ENCODE results near the gene SYNJ1.
"Not testable (repeated sequence)": the region's sequence is repeated elsewhere in the genome, so short reads cannot be mapped to it uniquely, and the experiment has no call there.

SYNJ1 gene

DNA sequence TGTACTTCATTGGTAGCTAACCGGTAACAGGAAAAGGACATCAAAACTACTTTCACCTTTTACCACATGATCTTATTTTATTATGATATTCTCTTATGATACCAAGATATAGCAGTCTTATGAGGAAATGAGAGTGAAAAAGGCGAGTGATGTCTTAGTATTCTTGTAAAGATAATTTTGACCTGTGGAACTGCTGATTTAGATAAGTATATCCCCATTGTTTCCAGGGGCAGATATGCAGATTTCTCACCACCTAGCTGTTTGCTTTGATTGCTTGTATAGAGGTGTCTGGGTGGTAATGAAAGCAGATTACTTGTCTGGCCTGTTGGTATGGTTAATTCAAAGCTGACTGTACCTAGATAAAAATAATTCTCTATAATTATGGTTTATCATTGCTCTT is 53.1 kb downstream of the SYNJ1 start:
- no peak for DNase-seq (ENCODE audit: low read depth)
- TF ChIP-seq, protein P1, sequence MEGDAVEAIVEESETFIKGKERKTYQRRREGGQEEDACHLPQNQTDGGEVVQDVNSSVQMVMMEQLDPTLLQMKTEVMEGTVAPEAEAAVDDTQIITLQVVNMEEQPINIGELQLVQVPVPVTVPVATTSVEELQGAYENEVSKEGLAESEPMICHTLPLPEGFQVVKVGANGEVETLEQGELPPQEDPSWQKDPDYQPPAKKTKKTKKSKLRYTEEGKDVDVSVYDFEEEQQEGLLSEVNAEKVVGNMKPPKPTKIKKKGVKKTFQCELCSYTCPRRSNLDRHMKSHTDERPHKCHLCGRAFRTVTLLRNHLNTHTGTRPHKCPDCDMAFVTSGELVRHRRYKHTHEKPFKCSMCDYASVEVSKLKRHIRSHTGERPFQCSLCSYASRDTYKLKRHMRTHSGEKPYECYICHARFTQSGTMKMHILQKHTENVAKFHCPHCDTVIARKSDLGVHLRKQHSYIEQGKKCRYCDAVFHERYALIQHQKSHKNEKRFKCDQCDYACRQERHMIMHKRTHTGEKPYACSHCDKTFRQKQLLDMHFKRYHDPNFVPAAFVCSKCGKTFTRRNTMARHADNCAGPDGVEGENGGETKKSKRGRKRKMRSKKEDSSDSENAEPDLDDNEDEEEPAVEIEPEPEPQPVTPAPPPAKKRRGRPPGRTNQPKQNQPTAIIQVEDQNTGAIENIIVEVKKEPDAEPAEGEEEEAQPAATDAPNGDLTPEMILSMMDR (IDR thresholded peaks at IDR 0.05; ENCODE audit: insufficient read depth, low read depth, low read length, missing control alignments): no peak
- no peak overlapping the region for H3K4me3 ChIP-seq (ENCODE audit: low read depth, low read length)

DNA sequence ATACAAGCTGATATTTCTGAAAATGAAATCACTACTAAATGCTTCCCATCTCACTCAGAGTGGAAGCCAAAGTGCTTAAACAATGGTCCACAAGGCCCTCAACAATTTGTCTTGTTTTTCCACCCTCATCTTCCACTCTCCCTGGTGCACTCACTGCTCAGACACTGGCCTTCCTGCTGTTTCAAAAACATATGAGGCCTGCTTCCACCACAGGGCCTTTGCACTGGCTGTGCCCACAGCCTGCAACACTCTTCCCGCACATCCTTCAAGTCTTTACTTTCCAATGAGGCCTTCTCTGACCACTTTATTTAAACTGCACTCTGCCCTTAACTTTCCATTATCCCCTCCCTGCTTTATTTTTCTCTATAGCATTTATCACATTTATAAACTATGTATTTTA is 53.8 kb downstream of the SYNJ1 start:
- no peak for DNase-seq (ENCODE audit: low read depth)
- TF ChIP-seq, protein P1 (IDR thresholded peaks at IDR 0.05; ENCODE audit: insufficient read depth, low read depth, low read length, missing control alignments): no peak
- no peak overlapping the region for H3K4me3 ChIP-seq (ENCODE audit: low read depth, low read length)

DNA sequence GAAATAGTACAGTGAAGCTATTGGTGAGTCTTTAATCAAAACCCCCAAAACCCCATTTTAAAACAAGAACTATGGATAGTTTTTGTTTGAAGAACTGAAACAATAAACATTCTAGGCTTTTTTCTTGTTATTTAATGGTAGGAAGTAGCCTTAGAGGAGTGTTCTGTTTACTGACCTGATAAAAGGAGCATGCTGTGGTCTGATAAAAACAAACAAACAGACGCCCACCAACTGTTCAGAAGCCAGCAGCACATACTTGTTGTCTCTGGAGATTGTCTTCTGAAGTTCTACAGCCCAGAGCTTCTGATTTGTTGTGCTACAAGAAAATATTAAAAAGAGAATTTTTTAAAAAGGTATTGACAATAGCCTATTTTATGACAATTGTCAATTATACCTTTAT is 61.6 kb downstream of the SYNJ1 start:
- H3K4me3 ChIP-seq (ENCODE audit: low read depth, low read length): no peak overlapping the region
- TF ChIP-seq, protein P1 (IDR thresholded peaks at IDR 0.05; ENCODE audit: insufficient read depth, low read depth, low read length, missing control alignments): no peak
- no peak for DNase-seq (ENCODE audit: low read depth)

DNA sequence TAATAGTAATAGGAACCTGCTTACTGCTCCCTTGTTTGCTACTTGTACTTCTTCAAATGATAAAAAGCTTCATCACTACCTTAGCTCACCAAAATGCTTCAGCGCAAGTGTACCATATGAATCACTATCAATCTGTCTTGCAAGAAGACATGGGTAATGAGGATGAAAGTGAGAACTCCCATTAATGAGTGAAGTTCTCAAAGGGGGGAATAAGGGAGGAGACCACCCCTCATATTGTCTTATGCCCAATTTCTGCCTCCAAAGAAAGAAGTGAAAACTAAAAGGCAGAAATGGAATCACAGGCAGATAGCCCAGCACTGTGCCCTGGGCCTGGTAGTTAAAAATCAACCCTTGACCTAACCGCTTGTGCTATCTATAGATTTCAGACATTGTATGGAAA is 63.7 kb downstream of the SYNJ1 start:
- H3K4me3 ChIP-seq (ENCODE audit: low read depth, low read length): not testable (repeated sequence)

DNA sequence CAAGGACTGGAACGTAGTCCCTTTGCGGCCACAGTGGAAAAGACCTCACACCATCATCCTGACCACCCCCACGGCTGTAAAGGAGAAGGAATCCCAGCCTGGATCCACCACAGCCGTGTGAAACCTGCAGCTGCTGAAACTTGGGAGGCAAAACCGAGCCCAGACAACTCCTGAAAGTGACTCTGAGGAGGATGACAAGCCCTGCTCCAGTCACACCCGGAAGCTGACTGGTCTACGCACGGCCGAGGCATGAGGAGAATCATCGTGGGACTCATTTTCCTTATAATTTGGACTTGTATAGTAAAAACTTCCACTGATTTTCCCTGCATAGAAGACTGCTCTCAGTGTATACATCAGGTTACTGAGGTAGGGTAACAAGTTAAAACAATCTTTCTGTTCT is 65.8 kb downstream of the SYNJ1 start:
- DNase-seq (ENCODE audit: low read depth); H3K4me3 ChIP-seq (ENCODE audit: low read depth, low read length): not testable (repeated sequence)

More for the DNA sequence above, 63.7 kb downstream of the SYNJ1 start:
- DNase-seq (ENCODE audit: low read depth): not testable (repeated sequence)

DNA sequence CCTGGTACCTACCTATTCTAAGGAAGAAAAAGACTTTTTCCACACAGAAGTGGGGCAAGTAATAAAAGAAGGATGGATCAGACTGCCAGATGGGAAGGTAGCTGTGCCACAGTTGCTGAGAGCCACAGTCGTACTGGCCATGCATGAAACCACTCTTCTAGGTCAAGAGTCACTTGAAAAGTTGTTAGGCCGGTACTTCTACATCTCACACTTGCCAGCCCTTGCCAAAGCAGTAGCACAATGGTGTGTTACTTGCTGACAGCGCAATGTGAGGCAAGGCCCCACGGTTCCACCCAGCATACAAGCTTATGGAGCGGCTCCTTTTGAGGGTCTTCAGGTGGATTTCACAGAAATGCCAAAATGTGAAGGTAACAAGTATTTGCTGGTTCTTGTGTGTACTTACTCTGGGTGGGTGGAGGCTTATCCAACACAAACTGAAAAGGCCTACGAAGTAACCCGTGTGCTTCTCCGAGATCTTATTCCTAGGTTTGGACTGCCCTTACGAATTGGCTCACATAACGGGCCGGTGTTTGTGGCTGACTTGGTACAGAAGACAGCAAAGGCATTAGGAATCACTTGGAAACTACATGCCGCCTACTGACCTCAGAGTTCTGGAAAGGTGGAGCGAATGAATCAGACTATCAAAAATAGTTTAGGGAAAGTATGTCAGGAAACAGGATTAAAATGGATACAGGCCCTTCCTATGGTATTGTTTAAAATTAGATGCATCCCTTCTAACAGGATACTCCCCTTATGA is 66.6 kb downstream of the SYNJ1 start:
- not testable (repeated sequence) for DNase-seq (ENCODE audit: low read depth); H3K4me3 ChIP-seq (ENCODE audit: low read depth, low read length)

DNA sequence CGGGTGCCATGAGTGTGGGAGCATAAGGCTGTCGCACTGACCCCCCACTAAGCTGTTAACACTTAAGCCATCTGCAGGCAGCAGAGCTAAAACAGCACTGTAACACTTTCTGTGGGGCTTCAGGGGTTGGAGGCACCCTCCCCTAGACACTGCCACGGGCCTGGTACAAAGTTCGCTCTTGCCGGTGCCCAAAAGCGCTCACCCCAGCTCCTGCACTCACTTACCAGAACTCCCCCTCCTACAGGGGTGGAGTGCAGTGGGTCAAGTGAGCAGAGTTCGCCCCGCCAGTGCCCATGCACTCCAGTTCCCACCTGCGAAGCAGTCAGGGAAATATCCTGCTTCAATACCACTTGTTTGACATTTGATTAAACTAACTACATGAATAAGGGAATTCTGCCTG is 69.3 kb downstream of the SYNJ1 start:
- TF ChIP-seq, protein P1 (IDR thresholded peaks at IDR 0.05; ENCODE audit: insufficient read depth, low read depth, low read length, missing control alignments): no peak
- no peak for DNase-seq (ENCODE audit: low read depth)
- no peak overlapping the region for H3K4me3 ChIP-seq (ENCODE audit: low read depth, low read length)

DNA sequence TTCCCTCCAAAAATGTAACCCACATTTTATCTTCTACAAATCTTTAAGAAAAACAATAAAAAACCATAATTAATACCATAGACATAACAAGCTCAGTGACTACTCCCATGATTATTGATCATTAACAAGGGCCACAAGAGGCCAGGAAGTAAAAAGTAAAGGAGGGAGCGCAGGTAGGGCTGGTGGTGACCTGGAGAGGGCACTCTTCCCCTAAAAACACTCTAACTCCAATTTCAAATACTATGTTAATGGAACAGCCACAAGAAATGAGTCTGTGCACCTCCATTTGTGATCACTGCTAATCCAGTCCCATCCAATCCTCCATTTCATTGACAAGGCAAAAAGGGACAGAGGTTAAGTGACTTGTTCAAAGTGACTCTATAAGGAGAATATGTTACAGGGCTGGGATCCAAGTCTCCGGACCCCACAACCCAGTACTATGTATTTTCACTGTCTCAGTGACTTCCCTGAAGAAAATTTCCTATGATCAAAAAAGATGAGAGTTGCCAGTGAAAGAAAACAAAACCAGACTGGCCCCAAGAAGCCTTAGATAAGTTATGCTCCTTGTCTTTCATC is 74.4 kb downstream of the SYNJ1 start:
- TF ChIP-seq, protein P1 (IDR thresholded peaks at IDR 0.05; ENCODE audit: insufficient read depth, low read depth, low read length, missing control alignments): peak; percentile 65
- H3K4me3 ChIP-seq (ENCODE audit: low read depth, low read length): no peak overlapping the region
- DNase-seq (ENCODE audit: low read depth): peak; percentile 49
